NCI-H345 treated with DMSO at 0.1 percent for 48 hours (cell line): ENCODE data around the gene GADD45G.

Source experiments
- DNase-seq: peaks from one replicate; lab custom pipeline; 2025; ENCODE audit not compliant: unreplicated experiment; lab: John Stamatoyannopoulos, UW

The GADD45G gene

DNA sequence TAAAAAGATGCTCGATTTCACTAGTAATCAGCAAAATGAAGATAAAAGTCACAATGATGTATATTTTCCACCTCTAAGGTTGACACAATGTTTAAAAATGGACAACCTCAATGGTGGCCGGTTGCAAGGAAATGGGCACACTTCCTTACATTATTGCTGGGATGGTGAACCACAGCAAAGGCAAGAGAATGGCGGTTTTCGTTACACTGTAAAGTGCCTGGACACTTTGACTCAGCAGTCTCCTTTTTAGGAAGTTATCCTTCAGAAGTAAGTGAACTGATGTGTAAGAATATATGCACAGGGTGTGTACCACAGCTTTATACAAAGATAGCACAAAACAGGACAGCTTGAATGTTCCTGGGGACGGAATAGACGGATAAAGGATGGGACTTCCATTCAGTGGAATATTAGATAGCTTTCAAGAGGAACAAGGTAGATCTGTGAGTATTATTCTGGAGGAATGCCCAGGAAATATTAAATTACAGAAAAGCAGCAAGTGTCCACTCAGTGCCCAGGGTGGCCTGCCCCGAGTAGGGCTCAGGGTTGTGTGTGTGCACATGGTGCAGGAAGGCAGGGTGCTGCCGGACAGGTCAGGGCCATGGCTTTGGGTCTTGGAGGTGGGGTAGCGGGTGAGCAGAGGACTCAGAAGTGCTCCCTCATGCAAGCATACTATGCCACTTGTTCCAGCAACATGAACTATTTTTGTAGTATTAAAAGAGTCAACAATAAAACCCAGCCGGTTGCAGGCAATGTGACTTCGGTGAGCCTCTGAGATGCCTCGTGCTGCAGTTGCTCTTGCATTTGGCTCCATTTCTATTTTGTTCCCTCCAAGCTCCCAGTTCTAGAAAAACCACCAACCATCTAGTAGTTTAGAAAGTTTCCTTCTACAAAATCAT is 24.5 kb downstream of the GADD45G start:
- DNase-seq = no peak

DNA sequence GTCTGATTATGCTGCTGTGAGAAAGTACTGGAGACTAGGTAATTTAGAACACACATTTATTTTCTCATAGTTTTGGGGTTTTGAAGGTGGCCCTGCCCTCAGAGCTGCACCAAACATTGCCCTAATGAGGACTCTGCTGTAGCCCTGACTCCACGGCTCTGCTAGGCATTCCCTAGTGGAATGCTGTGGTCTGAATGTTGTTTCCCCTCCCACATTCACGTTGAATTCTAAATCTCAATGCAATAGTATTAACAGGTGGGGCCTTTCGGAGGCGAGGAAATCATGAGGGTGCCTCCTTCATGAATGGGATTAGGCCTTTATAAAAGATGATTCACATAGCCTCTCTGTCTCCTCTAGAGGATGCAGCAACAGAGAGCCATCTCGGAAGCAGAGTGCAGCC is 25.7 kb downstream of the GADD45G start:
- no peak for DNase-seq

DNA sequence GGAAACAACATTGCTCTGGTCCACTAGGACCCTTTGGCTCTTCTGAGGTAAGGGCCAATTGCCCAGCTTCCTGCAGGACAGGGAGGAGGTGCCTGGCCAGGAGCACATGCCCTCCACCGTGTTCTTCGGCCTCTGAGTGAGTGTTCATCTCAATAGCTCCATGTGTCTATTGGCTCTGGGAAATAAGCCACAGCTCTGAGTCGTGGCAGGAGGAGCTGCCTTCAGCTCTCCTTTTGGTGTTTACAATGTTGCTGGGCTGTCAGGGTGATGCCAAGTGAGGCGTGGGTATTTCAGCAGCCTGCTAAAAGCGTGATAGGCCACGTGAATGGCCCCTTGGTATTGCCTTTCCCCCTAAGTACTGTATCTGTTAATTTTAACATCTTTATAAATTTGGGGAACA is 26.6 kb downstream of the GADD45G start:
- no peak for DNase-seq

DNA sequence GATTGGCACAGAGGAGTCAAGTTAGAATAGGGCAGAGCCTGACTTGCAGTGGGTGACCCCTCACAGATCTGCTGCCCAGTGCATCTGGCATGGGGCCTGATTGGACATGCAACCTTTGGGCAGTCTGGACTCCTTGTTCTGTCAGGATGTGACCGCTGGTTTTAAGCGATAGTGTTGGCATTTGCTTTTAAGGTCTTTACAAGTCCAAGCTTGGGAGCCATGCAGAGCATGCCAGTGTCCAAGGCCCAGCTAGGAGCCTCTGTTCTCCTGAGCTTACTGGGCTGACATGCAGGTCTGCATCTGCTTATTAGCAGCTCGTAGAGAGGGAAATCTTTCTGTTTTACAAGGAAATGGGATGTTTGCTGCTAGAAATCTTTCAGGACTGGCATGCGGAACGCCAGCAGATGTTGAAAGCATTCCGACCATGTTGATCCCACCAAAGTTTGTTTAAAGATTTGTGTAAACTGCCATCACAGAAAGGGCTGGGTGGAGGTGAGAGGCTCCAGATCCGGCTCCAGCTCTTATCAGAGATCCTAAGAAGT is 27.5 kb downstream of the GADD45G start:
- DNase-seq = no peak

DNA sequence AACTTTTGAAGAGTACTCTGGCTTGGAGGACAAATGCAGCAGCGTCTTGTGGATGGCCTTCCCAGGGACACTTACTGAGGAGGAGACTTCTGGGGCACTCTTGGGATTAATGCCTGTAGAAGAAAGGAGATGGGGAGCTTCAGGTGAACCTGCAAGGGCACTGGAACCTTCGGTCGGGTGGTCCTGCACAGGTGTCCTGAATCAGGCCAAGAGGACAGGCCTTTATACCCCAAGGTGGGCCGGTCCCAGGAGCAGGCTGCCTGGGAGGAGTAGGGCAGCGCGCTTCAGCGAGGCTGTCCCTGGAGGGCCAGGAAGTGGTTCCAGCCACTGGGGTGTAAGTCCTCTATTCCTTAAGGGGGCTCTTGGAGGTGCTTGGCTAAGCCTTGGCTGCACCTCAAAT is 27.9 kb downstream of the GADD45G start:
- DNase-seq = no peak

DNA sequence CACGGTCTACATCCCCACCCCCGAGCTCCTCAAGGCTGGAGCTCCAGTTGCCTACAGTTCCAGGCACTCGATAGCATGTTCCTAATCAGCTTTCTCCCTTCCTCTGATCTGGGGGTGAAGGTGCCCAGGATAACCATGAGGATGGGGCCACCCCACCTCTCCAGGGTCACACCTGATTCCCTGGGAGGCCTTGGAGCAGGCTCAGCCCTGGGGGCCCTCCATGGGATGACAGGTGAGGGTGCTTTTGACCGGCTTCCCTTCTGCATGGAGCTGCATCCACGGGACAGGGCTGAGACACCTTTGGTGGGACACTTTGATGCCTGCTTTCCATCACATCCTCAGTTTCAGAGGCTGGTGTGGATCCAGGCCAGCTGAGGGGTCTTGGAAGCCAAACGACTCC is 28.6 kb downstream of the GADD45G start:
- DNase-seq = no peak

DNA sequence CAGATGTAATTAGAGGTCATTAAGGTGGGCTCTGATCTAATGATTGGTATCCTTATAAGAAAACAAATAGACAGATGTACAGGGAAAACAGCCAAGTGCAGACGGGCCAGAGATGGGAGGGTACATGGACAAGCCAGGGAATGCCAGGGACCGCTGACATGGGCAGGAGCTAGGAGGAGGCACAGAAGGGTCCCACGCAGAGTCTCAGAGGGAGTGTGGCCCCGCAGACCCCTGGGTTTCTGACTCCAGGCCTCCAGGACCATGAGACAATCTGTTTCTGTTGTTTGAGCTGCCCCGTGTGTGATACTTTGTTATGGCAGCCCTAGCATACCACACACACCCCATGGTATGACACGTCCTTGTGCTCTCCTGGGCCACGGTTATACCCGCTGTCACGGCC is 29.1 kb downstream of the GADD45G start:
- DNase-seq = no peak

DNA sequence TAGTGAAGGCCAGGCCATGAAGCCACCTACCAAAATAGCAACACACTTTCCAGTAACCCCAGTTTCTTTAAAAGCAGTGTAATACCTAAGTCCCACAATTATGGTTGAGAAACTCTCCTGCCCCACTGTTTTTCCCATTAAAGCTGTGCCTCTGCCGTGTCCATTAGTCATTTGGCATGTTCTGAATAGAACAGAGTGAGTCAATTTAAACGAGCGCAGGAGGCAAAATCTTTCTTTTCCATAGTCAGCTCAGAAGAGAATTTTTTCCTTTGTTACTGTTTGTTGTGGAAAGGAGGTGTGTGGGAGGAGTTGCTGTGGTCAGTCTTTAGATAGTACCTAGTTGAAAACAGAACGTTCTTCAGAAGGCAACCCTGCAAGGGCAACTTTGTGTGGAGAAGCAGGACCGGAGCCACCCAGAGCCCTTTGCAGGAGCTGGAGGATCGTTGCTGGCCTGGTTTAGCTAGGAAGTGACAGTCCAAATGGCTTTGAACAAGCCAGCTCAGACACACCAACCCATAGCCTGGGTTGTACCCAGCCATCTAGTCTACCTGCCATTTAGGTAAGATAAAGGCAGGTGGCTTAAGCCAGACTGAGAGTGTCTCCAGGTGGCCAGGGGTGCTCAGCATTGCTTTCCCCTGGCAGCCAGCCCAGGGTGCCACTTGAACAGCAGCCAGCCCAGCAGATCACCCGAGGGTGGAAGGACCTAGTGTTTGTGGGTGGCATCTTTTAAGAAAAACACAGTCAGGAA is 30.4 kb downstream of the GADD45G start:
- peak; percentile 46 for DNase-seq

DNA sequence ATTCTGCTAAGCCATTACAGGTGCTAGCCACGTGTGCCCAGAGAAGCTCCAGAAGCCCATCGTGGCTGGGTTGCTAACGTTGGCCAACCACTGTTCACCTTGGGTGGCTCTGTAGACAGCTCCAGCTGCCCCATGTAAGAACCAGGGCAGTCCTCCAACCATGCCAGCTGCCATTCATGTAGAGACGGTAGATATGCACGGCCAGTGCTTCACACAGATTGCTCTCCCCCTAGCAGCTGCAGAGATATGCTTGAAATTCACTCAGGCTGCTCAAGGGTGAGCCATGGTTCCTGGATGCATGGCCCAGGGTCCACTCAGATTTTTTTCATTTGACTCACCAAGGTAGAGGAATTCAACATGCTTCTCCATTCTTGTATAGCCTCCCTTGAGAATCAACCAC is 31.0 kb downstream of the GADD45G start:
- no peak for DNase-seq

DNA sequence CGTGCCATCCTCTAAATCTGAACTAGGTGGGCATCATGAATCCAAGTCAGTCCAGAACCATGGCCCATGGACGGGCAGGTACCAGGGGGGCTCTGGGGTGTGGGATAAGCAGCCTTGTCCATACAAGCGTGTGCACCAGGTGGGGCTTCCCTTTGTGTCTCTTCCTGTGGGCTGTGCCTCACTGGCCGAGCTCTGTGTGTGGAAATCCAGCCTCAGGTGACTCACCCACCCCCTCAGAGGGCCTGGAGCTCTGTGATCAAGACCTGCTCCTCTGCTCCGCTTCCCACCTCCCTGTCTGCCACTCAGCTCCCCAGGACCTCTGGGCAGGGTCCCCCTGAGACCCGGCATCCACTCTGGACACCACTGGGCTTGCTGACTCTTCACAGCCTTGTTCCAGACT is 33.0 kb downstream of the GADD45G start:
- no peak for DNase-seq

DNA sequence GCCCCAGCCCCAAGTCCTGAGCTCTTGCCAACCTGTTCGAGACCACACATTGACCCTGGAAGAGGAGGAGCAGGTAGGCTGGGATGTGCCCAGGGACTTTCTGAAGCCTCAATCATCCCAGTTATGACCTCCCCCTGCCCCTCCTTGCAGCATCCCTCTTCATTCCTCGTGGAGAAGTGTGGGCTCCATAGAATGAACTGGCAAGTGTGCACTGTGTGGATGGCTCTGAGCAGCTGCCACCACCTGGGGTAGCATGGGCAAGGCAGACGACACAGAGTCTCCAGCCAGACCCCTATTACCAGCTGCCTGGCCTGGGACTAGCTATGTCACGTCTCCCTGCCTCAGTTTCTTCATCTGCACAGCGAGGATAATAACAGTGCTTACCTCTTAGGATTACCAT is 33.5 kb downstream of the GADD45G start:
- no peak for DNase-seq

DNA sequence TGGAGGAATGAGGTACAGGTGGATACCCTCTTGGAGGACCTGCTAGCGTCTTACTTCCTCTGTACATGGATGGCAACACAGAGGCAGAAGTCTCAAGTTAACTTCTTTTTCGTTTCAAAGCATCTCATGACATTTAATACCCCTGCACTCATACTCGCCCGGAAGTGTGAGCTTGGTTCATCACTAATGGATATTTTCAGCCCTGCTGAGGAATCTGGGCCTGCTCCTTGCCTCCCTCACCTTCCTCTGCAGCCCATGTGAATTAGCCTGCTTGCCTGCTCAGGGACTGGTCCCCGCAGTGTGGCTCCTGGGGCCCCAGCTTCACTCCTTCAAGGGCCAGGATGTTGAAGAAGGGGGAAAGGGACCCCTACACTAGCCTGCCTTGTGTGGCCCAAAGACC is 34.1 kb downstream of the GADD45G start:
- DNase-seq = no peak

DNA sequence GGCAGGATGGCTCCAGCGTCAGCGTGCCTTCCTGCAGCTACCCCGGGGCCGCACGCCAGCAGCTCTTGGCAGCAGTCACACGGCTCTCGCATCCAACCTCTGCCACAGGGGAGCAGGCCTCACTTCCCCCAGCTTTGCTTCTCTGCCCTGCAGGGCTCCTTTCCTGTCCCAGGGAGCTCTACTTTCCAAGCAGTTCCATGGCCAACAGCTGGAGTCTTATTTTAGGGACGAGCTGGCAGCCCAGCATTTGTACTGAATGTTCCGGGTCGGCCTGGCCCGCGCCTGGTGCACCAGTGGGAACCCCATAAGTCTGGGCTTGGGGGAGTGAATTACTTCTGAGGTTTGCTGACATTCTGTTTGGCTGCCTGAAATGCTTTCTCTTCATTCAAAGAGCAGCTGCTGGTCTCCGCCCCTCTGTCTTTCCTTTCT is 34.6 kb downstream of the GADD45G start:
- no peak for DNase-seq

DNA sequence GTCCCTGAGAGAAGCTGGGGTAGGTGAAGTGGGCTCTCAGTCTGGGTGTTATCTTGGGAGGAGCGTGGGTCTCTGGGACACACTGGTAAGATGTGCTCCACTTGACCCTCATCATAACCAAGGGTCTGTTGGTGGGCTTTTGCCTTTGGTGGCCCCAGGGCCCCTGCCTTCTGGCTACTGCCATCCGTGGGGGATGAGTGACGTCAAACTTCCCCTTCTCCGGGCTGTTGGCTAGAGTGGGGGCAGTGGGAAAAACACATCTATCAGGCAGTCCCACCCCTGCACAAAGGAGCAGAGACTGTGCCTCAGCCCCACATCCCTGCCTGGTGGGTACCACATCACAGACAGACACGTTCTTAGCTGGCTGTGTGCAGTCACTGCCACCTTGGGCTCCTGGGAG is 35.1 kb downstream of the GADD45G start:
- DNase-seq = no peak

DNA sequence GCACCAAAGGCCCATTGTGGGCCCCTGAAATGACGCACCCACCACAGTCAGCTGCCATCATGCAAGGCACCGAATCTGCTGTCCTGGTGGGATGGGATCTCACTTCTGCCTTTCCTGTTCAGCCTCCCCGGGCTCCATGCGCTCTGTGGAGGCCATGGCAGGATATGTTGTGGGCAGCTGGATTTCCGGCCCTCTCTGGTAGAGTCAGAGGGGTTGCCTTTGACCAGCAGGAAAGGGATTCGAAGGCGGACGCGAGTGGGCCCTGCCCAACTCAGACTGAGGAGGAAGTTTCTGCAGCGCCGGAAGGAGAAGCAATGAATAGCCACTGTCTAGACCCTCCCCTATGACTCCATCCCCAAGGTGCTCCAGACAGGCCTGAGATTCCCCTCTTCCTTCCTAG is 35.5 kb downstream of the GADD45G start:
- DNase-seq = no peak

DNA sequence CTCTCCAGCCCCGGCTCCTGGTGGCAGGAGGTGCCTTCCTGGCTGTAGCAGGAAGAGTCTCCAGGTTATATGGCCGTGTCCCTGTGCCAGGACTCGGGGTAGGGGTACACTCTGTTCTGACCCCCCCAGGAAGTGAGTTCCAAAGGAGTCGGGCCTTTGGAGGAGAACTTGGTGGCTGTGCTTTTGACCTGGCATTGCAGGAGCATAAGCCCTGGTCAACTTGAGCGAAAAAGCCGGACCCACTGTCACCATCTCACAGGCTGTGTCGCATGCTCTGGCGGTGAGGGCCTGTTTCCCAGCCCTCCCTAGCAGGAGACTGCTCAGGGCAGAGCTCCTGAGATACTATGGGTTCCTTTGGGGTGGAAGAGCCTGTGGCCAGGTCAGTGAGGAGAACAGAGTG is 36.0 kb downstream of the GADD45G start:
- no peak for DNase-seq

DNA sequence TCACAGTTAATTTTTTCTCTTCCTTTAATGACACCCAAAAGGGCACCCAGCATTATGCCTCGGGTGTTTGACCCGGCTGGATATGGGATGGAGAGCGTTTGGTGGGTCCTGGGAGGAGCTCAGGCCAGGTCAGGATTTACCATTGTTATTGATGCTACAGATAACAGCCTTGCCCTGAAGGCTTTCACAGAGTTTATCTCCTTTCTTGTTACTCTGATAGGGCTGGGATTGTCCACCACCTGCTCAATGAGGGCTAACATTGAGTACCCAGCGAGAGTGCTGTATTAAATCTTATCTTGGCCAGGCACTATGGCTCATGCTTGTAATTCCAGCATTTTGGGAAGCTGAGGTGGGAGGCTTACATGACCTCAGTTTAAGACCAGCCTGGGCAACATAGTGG is 37.2 kb downstream of the GADD45G start:
- no peak for DNase-seq

DNA sequence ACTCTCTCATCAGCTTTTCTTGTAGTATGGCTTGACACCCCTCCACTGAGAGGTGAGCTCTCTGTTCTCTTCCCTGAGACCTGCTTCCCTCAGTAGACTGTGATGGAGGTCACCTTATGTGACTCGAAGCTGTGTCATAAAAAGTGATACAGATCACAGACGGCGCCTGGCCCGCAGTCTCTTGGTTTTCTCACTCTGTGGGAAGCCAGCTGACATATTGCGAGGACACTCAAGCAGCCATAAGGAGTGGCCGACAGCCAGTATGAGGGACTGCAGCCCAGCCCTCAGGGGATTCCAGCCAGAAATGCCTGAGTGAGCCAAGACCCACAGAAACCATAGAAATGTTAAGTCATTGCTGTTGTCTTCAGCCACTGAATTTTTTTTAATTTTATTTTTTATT is 38.0 kb downstream of the GADD45G start:
- no peak for DNase-seq

DNA sequence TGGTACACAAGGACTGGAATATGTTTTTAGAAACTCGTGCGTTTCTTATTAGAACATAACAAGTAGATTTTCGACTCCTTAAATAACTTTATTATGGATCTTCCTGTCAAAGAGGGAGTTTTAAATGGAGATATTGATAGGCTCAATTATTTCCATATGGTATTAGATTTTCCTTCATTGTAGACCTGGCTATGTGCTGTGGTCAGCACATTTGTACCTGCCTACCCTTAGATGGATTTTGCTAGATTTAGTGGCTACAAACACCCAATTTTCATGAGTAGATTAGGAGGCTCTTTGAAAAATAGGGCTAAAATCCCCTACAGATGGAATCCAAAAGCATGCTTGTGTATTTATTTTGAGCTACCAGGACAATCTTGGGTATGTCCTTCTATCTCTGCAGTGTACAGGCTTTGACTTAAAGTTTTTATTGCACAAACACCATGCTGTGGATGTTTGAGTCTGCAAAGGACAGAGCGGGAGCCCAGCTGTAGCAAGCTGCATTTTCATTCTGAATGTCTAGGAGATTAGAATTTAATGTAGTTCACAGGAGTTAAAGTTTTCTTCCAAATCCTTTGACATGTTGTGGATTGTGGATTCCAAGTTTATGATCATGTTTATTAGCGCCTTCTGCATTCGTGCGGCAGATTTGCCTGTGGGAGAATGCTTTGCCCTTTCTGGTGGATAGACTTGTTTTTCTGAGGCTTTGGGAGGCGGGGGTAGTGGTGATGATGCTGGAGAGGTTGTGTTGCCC is 41.6 kb downstream of the GADD45G start:
- no peak for DNase-seq

DNA sequence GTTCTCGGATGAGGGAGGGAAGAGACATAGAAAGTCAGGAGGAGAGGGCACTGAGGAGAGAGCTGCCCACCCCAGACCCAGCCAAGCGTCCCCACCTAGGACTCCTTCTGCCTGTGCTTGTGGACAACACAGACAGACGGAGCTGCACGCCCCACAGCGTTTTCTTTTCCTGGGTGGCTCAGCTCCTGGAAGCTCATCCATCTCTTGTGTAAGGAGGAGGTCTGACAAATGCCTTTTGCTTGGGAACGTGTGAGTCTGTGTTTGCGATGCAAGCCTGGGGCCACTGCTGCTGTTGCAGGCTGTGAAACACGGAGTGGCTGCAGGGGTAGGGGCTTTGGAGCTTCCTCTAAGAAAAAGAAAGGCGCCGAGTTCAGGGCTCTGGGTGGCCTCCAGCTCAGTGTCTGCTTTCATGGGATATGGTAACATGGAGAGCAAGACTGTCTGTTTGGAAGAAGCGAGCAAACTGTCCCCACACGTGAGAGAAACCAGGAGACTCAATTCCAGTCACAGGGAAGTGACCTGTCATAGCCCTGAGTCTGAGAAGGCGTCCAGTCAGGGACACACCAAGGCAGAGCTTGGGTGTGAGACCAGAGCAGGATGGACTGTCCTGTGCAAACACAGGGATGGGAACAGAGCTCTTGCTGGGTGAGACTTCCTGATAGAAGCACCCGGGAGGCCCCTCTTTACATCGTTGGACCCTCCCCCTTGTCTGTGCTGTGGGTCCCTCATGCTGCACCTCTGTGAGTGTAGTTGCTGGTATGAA is 42.7 kb downstream of the GADD45G start:
- no peak for DNase-seq
